GM21619 (cell line): Measurements from ENCODE around the gene PDILT.
"Not testable (repeated sequence)": the region's sequence is repeated elsewhere in the genome, so short reads cannot be mapped to it uniquely, and the experiment has no call there.

Source experiments
- ATAC-seq: cut with Tn5 transposase; IDR thresholded peaks from one replicate; pipeline ENCODE4 v1.9.1; 2021; ENCODE audit not compliant: unreplicated experiment

The PDILT gene

DNA sequence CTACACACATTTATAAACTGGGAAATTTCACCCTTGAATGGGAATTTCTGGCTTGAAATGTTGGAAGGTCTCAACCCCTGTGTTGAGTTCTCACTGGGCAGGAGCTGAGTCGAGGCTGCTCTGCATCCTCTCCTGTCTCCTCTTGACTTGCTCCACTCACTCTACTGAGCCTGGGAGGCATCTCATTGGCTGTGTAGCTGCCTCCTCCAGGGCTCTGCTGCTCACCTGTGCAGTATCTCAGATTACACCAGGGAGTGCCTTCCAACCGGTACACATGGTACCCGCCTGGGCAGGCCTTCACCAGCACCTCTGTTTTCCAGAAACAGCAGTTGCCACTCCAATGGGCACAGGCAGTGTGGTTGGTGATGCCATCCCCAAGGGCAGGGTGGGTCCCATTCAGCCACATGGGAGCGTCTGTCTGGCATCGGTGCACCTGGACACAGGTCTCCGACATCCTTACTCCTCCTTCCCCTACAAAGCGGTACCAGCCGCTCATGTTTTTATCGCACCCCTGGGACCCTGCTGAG is 80.9 kb downstream of the PDILT start:
- no peak for ATAC-seq

DNA sequence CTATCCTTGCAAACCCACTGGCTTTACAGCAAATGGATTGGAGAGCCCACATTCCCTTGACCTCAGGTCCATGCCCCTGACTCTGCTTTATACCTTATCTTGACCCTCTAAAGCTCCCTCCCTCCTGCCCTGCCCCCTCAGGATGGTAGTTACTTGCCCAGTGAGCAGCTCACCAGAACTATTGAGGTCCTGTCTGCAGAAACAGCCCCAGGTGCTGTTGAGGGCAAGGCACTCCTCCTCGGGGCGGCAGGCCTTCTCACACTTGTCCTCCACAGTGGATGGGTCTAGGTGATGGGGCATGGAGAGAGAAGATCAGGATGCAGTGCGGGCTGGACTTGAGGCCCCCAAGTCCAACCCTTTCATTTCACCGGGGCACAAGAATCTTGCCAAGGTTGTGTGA is 81.8 kb downstream of the PDILT start:
- ATAC-seq = no peak

DNA sequence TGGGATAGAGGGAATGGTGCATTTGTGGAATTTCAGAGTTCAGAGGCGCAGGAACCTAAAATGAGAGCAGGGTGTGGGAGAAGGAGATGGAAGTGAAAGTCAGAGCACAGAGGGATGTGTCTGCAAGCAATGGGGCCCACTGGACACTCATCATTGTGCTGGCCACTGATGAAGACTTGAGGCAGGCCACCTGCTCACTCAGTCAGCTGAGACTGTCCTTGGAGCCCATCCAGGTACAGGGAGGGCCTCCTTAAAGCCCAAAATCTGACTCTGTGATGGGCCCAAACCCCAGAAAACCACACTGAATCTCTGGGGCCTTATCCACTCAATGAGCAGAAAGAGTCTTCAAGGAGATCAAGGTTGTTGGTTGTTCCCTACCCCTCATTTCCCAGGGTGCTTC is 82.9 kb downstream of the PDILT start:
- ATAC-seq = no peak

DNA sequence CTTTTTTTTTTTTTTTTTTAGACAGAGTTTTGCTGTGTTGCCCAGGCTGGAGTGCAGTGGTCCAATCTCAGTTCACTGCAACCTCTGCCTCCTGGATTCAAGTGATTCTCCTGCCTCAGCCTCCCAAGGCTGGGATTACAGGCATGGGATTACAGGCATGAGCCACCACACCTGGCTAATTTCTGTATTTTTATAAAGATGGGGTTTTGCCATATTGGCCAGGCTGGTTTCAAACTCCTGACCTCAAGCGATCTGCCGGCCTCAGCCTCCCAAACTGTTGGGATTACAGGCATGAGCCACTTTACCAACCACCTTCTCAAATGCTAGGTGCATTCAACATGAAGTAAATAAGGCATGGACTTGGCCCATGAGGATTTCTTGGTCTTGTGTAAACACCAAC is 83.5 kb downstream of the PDILT start:
- ATAC-seq = not testable (repeated sequence)

DNA sequence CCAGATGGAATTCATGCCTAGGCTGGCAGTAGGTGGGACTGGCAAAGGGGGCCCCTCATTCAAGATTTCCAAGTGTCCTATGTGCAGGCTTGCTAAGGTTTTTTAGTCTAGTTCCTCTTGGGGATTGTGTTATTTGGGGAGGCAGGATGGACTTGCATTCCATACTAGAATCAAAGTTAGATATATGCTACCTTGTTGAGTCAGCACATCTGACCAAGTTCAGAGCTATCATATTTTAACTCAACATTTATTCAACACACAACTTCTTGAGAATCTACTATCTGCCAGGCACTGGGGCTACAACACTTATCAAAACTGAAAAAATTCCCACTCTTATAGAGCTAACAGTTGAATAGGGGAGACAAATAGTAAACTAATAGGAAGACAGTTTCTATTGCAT is 83.9 kb downstream of the PDILT start:
- ATAC-seq = no peak

DNA sequence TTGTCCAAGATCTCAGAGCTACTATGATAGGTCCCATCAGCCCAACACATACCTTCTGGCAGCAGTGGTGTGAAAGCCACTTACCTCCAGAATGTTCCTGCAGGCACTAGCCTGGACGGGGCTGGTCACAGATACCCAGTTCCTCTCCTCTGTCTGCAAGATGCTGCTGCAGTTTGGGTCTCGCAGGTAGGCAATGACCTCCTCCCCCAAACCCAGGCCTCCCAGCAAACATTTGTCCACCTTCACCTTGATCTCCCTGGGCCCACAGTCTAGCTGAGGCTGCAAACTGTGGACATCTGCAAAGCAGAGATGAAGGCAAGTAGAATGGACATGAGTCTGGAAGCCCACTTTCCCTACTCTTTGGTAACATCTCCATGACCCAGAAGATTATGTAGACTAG is 84.4 kb downstream of the PDILT start:
- ATAC-seq = no peak

DNA sequence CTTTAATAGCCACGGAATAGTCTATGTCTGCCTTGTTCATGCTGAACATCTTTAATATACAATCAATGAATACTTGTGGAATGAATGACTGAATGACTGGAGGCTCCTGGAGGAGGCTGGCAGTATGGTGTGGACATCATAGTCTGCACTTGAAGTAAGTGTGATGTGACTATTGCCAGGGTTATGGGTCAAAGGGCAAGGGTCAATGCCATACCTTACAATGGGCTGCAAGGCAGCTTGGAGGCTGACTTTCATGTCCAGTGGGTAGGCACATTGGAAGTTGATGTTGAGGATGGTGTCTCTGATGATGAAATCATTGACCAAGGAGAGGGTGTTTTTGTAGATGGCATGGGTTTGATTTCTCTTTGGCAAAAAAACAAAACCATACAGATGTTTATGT is 85.1 kb downstream of the PDILT start:
- no peak for ATAC-seq

DNA sequence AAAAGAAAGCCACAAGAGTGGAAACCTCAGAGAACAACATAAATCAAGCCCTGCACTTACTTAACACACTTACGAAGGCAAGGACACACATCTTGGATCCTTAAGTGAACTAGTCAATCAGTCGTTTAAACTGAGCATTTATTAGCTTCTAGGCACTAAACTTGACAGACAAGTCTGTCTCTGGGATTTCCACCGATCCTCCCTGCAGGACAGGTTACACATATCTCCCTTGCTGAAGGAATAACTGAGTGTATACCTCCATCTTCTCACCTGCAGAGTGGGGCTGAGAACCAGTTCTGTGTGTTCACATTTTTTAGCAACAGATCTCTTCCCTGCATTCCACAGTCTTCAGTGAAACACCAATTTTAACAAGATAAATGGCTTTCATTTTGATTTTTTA is 86.1 kb downstream of the PDILT start:
- no peak for ATAC-seq

DNA sequence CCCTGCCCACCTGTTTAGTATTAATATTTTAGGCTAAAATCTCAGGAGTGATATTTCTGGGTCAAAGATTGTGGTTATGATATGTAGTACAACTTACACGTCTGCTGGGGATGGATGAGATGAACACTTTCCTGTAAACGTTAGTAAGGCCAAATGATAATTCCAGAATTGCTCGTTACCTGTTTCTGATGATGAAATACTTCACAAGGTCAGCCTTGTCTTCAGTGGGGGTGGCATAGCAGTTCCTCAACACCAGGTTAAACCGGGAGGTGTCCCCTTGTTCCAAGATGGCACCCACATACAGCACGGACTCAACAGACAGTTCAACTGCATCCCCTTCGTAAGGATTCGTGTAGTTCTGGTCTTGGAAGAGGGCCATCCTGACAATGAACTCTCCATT is 86.5 kb downstream of the PDILT start:
- no peak for ATAC-seq

DNA sequence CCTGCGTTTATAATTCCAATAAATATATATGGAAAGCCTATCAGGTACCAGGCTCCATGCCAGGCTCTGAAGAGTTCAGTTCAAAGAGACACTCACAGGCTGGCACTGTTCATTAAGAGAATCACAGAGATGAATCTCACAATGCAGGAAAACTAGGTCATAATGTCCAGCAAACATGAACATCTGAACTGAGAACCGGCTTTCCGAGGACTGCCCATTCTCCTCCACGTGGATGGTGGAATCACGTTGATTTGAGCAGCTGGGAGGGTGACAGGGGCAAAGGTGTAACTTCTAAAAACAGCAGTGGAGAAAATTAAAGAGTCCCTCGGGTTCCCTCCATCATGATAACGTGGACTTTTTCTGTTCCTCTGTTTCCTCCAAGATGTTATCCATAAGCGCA is 87.4 kb downstream of the PDILT start:
- ATAC-seq = no peak

DNA sequence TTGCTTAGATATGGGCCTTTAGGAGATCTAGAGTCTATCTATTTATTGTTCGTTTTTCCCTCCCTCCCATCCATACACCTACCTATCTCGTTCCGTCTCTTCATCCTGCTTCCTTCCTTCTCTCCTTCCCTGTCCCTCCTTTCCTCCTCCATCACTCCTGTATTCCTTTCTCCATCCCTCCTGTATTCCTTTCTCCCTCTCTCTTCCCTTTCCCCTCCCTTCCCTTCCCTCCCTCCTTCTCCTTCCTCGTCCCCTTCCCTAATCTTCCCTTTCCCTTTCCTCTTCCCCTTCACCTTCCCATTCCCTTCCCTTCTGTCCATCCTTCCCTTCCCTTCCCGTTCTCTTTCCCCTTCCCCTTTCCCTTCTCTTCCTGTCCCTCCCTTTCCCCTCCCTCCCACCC is 87.8 kb downstream of the PDILT start:
- ATAC-seq = no peak

DNA sequence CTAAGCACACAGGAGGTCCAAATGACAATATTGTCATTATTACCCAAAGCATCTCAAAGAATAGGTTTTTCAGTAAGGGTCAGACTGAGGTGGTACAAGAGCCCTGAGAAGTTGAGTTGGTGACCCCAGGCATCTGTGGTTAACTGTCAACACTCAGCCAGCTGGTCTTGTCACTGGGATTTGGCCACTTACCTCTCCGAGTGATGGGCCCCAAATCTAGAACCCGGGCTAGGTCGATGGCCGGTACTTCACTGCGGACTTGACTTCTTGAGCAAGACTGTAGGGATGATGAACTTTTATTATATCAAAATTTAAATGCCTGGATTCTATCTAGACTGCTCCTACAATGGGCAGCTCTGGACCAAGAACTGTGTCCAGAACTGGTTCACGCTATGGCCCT is 88.8 kb downstream of the PDILT start:
- no peak for ATAC-seq

DNA sequence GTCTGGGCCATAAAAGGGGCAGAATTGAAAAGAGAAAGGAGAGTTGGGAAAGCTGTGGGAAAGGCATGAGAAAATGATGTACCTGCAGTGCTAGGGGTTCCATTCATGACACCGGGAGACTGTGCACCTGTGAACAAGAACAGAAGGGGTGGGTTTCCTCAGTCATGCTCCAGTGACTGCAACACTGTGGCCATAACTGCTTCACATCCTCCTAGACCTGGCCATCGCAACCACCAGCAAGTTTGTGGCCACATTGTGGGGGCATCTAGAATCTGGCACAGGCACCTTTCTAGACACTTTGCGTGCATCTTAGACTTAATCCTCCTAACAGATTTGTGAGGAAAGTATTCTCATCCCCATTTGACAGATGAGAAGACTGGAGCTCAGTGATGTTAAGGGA is 90.0 kb downstream of the PDILT start:
- no peak for ATAC-seq

DNA sequence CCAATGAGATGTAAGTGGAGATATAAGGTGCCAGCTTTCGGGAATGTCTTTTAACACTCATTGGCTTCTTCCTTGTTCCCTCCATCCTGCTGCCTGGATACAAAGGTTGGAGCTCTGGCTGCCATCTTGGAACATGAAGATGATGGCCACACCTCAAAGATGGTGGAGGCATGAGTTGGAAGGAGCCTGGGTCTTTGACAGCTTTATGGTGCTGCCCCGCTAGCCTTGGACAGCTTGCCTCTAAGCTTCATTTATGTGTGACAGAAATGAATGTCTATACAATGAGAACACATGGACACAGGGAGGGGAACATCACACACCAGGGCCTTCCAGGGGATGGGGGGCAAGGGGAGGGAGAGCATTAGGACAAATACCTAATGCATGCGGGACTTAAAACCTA is 90.8 kb downstream of the PDILT start:
- no peak for ATAC-seq

DNA sequence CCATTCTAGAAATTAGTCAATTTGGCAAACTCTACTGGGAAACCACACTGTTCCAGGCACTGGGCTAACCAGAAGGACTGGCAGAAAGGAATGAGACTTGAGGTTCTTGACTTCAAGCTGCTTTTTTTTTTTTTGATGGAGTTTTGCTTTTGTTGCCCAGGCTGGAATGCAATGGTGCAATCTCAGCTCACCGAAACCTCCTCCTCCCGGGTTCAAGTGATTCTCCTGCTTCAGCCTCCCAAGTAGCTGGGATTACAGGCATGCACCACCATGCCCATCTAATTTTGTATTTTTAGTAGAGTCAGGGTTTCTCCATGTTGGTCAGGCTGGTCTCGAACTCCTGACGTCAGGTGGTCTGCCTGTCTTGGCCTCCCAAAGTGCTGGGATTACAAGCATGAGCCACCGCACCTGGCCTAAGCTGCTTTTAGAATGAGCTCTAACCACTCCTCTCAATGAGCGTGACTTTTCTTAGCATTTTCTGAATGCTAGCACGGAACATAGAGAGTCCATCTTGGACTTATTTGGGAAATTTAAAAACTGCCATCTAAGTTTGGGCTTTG is 91.9 kb downstream of the PDILT start:
- ATAC-seq = not testable (repeated sequence)

DNA sequence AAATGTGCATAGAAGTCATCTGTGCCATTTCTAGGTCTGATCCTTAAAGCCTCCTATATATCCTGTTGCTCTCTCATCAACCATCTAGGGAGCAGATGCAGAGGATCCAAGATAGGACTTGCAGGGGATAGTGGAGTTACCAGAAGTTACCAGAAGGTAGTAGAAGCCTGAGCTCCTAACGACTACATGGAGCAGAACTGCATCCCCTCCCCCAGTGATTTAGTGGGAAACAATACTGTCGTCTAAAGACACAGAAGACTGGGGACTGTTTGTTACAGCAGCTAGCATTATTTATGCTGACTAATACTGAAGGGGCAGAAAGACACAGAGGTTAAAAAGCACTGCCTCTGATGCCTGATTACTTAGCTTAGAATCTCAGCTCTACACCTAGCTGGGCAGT is 93.0 kb downstream of the PDILT start:
- ATAC-seq = no peak

DNA sequence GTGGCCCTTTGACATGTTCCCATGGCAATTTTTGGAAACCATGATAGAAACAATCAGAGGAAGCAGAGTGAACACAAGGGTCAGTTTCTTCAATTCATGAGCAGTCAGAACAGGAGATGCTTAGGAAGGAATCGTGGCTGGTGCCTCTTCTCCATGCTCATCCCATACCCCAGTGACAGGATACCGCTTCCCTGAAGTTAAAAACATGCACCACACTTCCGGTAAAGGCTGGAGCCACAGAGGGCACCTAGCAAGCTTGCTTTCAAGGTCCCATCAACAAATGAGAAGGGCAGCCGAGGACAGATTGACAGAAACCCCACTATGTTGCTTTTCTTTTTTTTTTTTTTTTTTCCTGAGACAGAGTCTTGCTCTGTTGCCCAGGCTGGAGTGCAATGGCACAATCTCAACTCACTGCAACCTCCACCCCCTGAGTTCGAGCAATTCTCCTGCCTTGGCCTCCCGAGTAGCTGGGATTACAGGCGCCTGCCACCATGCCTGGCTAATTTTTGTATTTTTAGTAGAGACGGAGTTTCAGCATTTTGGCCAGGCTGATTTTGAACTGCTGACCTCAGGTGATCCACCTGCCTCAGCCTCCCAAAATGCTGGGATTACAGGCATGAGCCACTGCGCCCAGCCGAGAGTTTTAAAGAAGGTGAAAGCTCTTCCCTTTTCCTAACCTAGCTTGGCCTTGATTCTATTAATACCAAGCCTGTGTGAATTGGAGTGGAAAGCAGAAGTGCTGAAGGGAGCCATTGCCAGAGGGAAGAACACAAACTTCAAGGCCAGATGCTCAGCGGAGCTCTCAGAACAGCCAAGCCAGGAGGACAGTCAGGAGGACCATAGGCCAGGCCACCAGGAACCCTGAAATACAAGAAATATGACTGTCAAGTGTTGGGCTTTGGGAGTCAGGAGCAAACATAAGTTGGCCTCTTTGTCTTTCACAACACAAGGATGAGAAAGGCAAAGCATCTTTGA is 93.8 kb downstream of the PDILT start:
- ATAC-seq = no peak

DNA sequence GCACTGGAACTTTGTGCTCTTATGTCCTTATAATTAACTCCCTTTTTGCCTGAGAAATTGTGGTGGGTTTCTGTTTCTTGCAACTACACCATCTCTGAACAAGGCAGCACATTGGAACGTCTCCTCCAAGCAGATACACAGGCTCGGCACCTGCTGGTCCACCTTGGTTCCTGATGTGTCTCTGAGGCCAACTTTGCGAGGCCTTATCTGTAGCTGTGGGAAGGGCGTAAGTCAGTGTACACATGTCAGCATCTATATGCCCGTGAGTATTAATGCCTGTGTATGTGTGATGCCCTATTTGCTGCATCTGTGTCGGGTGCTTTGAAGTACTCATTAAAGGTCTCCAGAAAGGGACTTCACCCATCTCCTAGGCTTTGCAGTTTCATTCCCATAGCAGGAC is 94.8 kb downstream of the PDILT start:
- no peak for ATAC-seq
